GM12801 (cell line): Measurements from ENCODE around the gene SAMD4A.

Experiments
- TF ChIP-seq, protein P1 (sequence below): IDR thresholded peaks from one replicate; pipeline ENCODE4 v1.5.1; 2011; ENCODE audit warnings: control low read depth; ENCODE audit not compliant: insufficient read length; ENCODE audit errors: extremely low read depth

The SAMD4A gene

DNA sequence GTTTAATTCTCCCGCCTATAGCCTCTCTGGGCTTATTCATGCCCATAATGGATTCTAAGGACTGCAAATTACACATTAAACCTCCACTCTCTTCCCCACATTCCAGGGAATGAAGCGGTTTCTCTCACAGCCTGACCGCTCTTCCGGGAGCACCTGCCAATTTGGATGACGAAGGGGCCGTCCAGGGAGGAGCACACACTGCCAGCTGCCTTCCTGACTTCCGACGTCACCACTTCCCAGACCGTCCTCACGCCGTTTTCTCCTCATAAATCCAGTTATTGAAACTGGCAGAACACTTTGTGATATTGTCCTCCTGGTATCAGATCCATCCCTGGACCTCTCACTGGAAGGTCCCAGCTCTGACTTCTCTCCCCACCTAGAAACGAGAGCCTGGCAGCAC, 248.1 kb downstream of the SAMD4A start:
- TF ChIP-seq, protein P1, sequence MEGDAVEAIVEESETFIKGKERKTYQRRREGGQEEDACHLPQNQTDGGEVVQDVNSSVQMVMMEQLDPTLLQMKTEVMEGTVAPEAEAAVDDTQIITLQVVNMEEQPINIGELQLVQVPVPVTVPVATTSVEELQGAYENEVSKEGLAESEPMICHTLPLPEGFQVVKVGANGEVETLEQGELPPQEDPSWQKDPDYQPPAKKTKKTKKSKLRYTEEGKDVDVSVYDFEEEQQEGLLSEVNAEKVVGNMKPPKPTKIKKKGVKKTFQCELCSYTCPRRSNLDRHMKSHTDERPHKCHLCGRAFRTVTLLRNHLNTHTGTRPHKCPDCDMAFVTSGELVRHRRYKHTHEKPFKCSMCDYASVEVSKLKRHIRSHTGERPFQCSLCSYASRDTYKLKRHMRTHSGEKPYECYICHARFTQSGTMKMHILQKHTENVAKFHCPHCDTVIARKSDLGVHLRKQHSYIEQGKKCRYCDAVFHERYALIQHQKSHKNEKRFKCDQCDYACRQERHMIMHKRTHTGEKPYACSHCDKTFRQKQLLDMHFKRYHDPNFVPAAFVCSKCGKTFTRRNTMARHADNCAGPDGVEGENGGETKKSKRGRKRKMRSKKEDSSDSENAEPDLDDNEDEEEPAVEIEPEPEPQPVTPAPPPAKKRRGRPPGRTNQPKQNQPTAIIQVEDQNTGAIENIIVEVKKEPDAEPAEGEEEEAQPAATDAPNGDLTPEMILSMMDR: no peak

DNA sequence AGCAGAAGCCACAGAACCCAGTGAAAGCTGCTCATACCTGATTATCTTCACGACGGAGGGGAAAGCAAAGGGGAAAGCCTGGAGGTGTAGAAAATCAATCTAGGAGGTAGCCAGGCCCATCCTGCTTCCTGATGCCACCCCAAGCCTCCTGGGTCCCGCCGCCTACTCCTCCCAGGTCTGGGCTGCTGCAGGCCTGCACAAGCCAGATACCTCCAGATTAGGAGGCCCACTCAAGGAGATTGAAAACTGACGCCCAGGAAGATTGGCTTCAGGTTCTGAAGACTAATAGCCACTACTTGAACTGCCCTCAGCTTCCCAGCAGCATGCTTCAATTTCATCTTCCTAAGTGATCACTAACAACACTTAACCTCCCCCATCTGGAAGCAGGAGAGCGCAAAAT, 248.6 kb downstream of the SAMD4A start:
- TF ChIP-seq, protein P1: no peak

DNA sequence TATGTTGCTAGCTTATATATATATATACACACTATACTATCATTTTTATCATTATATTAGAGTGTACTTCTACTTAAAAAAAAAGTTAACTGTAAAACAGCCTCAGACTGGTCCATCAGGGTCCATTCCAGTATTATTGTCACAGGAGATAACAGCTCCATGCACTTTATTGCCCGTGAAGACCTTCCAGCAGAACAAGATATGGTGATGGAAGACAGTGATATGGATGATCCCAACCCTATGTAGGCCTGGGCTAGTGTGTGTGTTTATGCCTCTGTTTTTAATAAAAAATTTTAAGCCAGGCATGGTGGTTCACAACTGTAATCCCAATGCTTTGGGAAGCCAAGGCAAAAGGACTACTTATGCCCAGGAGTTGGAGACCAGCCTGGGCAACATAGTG, 249.5 kb downstream of the SAMD4A start:
- TF ChIP-seq, protein P1: no peak

DNA sequence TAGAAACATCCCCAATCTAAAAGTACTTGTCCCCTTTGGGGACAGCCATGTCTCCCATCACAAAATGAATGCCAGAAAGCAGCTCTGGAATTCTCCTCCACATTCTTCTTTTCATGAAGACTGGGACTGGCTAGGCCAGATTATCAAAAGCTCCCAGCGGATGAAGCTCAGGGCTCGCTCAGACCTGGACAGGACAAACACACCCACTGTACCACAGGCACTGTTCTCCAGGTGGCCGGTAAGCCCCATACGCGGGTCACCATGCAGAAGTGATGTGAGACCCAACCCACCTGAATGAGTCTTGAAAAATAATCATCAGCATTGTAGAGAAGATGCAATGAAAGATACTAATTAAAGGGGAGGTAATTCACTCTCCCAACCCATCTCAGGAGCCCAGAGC, 250.6 kb downstream of the SAMD4A start:
- TF ChIP-seq, protein P1: no peak

DNA sequence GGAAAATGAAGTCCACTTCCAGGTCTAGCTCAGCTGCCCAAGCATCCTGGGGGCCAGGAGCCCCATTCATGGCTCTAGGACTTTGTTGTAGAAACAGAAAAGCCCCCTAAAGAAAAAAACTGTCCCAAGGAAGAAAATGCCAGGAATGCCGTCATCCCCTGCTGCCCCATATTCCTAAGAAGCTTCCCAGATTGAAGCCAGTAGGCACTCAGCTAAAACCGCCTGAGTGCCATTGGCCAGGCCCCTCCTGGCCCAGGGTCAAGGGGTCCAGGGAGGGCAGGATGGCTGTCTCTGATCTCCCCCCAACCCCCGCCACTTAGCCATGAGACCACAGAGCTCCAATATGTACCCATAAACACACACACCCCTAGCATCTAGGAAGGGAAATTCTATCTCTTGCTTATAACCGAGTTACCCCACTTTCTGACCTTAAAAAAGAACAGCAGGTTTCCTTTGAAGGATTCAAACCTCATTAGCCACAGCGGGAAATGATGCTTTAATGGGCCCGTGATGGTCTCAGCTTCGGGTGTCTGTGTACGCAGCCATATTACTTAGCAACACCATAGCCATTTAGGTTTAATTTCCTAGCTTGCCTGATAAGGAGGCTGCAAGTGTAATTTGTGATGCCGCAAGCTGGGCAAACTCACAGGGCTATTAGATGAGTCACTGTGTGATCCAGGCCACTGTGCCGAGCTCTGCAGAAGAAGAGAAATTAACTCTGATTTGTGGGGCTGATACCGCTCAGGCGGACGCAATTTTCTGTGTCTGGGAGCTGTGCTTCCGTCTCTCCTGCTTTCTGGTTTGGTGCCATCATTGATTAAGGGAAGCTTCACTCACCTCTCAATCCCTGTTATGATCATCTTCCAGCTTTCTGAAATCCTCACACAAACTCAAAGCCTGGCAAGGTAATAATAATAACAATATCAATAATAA, 251.5 kb downstream of the SAMD4A start:
- TF ChIP-seq, protein P1: no peak

DNA sequence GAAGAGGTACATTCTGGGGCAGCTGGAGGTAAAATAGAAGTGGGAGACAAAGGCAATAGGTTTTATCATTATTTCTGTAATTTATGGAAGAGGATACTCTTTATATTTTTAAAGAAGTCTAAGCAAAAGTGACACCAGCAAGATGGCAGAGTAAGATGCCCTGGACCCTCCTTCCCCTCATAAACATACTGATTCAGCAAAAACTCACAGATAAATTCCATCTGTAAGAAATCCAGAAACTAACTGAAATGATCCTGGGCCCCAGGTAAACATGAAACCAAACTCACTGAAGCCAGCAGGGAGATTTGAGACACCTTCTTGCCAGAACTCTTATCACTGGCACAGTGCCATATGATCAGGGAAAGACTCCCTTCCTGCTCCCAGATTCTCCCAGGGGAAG, 255.8 kb downstream of the SAMD4A start:
- TF ChIP-seq, protein P1: no peak

DNA sequence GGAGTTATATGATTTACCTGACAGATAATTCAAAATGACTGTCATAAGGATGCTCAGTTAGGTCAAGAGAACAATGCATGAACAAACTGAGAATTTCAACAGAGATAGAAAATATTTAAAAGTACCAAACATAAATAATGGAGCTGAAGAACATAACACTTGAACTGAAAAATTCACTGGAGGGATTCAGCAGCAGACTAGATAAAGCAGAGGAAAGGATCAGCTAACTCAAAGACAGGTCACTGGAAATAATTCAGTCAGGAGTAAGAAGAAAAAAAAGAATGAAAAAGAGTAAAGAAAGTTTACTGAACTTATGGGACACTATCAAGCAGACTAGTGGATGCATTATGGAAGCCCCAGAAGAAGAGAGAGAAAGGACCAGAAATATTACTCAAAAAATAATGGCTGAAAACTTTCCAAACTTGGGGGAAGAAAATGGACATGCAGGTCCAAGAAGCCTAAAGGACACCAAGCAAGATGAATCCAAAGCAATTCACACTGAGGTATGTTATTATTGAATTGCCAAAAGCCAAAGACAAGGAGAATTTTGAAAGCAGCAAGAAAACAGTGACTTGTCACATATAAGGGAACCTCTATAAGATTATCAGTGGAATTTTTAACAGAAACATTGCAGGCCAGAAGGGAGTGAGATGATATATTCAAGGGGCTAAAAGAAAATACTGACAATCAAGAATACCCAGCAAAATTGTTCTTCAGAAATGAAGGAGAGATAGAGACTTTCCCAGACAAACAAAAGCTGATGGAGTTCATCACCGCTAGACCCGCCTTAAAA, 257.0 kb downstream of the SAMD4A start:
- TF ChIP-seq, protein P1: no peak
